ENCODE measurements around the gene RASL10A.

The RASL10A gene

GRCh38 chr22:29335656-29336055, 20.2 kb upstream of the RASL10A start:
- no peak overlapping the region for H3K4ac ChIP-seq (ENCODE audit: low read depth, low read length)
- no peak overlapping the region for H2BK12ac ChIP-seq (ENCODE audit: low read length)
- H2BK5ac ChIP-seq (ENCODE audit: low read depth, low read length, poor library complexity) = no peak overlapping the region
- H2BK120ac ChIP-seq (ENCODE audit: insufficient read depth, low read length, poor library complexity) = no peak overlapping the region
- no peak overlapping the region for H3K18ac ChIP-seq (ENCODE audit: low read length)
- peaks cover 3% of the 10 kb centered on the region for H3K79me1 ChIP-seq (ENCODE audit: low read length)
- H3K4me1 ChIP-seq (ENCODE audit: control insufficient read depth in 1 of 2, insufficient read depth in 2 of 2, low read length in 2 of 2) = peaks cover 10 to 20% of the 10 kb centered on the region in 2 experiments
- H2AFZ ChIP-seq (ENCODE audit: insufficient read depth, low read length, poor library complexity) = no peak overlapping the region
- no peak overlapping the region for H3K27ac ChIP-seq (ENCODE audit: low read depth, low read length)
- no peaks in the 10 kb centered on the region for H3K27me3 ChIP-seq (ENCODE audit: insufficient read depth, low read length)
- no peak overlapping the region for H3K9ac ChIP-seq (ENCODE audit: low read length)
- no peaks in the 10 kb centered on the region for H3K79me2 ChIP-seq (ENCODE audit: control insufficient read depth, insufficient read depth, low read length, poor library complexity)
- H4K8ac ChIP-seq (ENCODE audit: low read depth, low read length) = no peak overlapping the region
- no peak for DNase-seq
- H3K23ac ChIP-seq (ENCODE audit: low read length) = no peak overlapping the region
- H2AK5ac ChIP-seq (ENCODE audit: low read length) = no peak overlapping the region
- no CpG with 5 or more reads among the region's 11 CpGs for WGBS (ENCODE audit: extremely low coverage, insufficient coverage, insufficient read length)
- no peak overlapping the region for H3K4me2 ChIP-seq (ENCODE audit: low read length)
- H3K4me3 ChIP-seq (ENCODE audit: low read depth, low read length) = no peak overlapping the region
- peaks cover 63 to 74% of the 10 kb centered on the region in 2 experiments for H3K36me3 ChIP-seq (ENCODE audit: control insufficient read depth in 1 of 2, insufficient read depth in 2 of 2, low read length in 2 of 2)
- no peaks in the 10 kb centered on the region for H3K9me3 ChIP-seq (ENCODE audit: insufficient read depth, low read depth, low read length)
- H3K14ac ChIP-seq (ENCODE audit: low read length) = no peak overlapping the region
- H4K12ac ChIP-seq (ENCODE audit: low read depth, low read length) = no peak overlapping the region
- H4K91ac ChIP-seq (ENCODE audit: low read depth, low read length) = no peak overlapping the region

- no peaks in the 10 kb centered on the region for H3K9me3 ChIP-seq (ENCODE audit: insufficient read depth, low read depth, low read length)
- H4K8ac ChIP-seq (ENCODE audit: low read depth, low read length) = no peak overlapping the region
- peaks cover 61 to 74% of the 10 kb centered on the region in 2 experiments for H3K36me3 ChIP-seq (ENCODE audit: control insufficient read depth in 1 of 2, insufficient read depth in 2 of 2, low read length in 2 of 2)
- no peak overlapping the region for H2AK5ac ChIP-seq (ENCODE audit: low read length)
- no peak overlapping the region for H3K4me3 ChIP-seq (ENCODE audit: low read depth, low read length)
- H3K14ac ChIP-seq (ENCODE audit: low read length) = no peak overlapping the region
- H3K23ac ChIP-seq (ENCODE audit: low read length) = no peak overlapping the region
- H2BK120ac ChIP-seq (ENCODE audit: insufficient read depth, low read length, poor library complexity) = no peak overlapping the region
- no peaks in the 10 kb centered on the region for H3K79me2 ChIP-seq (ENCODE audit: control insufficient read depth, insufficient read depth, low read length, poor library complexity)
- WGBS (ENCODE audit: extremely low coverage, insufficient coverage, insufficient read length) = no CpG with 5 or more reads among the region's 12 CpGs
- H3K18ac ChIP-seq (ENCODE audit: low read length) = no peak overlapping the region
- no peak overlapping the region for H4K12ac ChIP-seq (ENCODE audit: low read depth, low read length)
- H3K79me1 ChIP-seq (ENCODE audit: low read length) = peaks cover 3% of the 10 kb centered on the region
- H2AFZ ChIP-seq (ENCODE audit: insufficient read depth, low read length, poor library complexity) = no peak overlapping the region
- H3K4me2 ChIP-seq (ENCODE audit: low read length) = no peak overlapping the region
- no peak overlapping the region for H2BK12ac ChIP-seq (ENCODE audit: low read length)
- H4K91ac ChIP-seq (ENCODE audit: low read depth, low read length) = no peak overlapping the region
- no peak overlapping the region for H2BK5ac ChIP-seq (ENCODE audit: low read depth, low read length, poor library complexity)
- H3K9ac ChIP-seq (ENCODE audit: low read length) = no peak overlapping the region
- H3K27ac ChIP-seq (ENCODE audit: low read depth, low read length) = no peak overlapping the region
- peaks cover 9 to 19% of the 10 kb centered on the region in 2 experiments for H3K4me1 ChIP-seq (ENCODE audit: control insufficient read depth in 1 of 2, insufficient read depth in 2 of 2, low read length in 2 of 2)
- H3K4ac ChIP-seq (ENCODE audit: low read depth, low read length) = no peak overlapping the region
- DNase-seq = no peak
- H3K27me3 ChIP-seq (ENCODE audit: insufficient read depth, low read length) = no peaks in the 10 kb centered on the region
Measured at GRCh38 chr22:29334696-29335344, 19.3 kb upstream of the RASL10A start.

- H2BK5ac ChIP-seq (ENCODE audit: low read depth, low read length, poor library complexity) = no peak overlapping the region
- H2AFZ ChIP-seq (ENCODE audit: insufficient read depth, low read length, poor library complexity) = no peak overlapping the region
- H4K12ac ChIP-seq (ENCODE audit: low read depth, low read length) = no peak overlapping the region
- H3K4me3 ChIP-seq (ENCODE audit: low read depth, low read length) = no peak overlapping the region
- H3K4me2 ChIP-seq (ENCODE audit: low read length) = no peak overlapping the region
- no peak overlapping the region for H3K23ac ChIP-seq (ENCODE audit: low read length)
- H3K79me2 ChIP-seq (ENCODE audit: control insufficient read depth, insufficient read depth, low read length, poor library complexity) = no peaks in the 10 kb centered on the region
- H3K27me3 ChIP-seq (ENCODE audit: insufficient read depth, low read length) = no peaks in the 10 kb centered on the region
- no peak overlapping the region for H2BK120ac ChIP-seq (ENCODE audit: insufficient read depth, low read length, poor library complexity)
- H3K79me1 ChIP-seq (ENCODE audit: low read length) = peaks cover 3% of the 10 kb centered on the region
- no peaks in the 10 kb centered on the region for H3K9me3 ChIP-seq (ENCODE audit: insufficient read depth, low read depth, low read length)
- H2BK12ac ChIP-seq (ENCODE audit: low read length) = no peak overlapping the region
- H3K4ac ChIP-seq (ENCODE audit: low read depth, low read length) = no peak overlapping the region
- H4K8ac ChIP-seq (ENCODE audit: low read depth, low read length) = no peak overlapping the region
- H2AK5ac ChIP-seq (ENCODE audit: low read length) = no peak overlapping the region
- H3K14ac ChIP-seq (ENCODE audit: low read length) = no peak overlapping the region
- peaks cover 62 to 74% of the 10 kb centered on the region in 2 experiments for H3K36me3 ChIP-seq (ENCODE audit: control insufficient read depth in 1 of 2, insufficient read depth in 2 of 2, low read length in 2 of 2)
- no peak overlapping the region for H4K91ac ChIP-seq (ENCODE audit: low read depth, low read length)
- H3K18ac ChIP-seq (ENCODE audit: low read length) = no peak overlapping the region
- WGBS (ENCODE audit: extremely low coverage, insufficient coverage, insufficient read length) = no CpG with 5 or more reads among the region's 7 CpGs
- no peak overlapping the region for H3K9ac ChIP-seq (ENCODE audit: low read length)
- DNase-seq = no peak
- peaks cover 9 to 19% of the 10 kb centered on the region in 2 experiments for H3K4me1 ChIP-seq (ENCODE audit: control insufficient read depth in 1 of 2, insufficient read depth in 2 of 2, low read length in 2 of 2)
- H3K27ac ChIP-seq (ENCODE audit: low read depth, low read length) = no peak overlapping the region
Measured at GRCh38 chr22:29334148-29334547, 18.7 kb upstream of the RASL10A start.

GRCh38 chr22:29332886-29333496, 17.5 kb upstream of the RASL10A start:
- Histone ChIP-seq H3K9me3 (ENCODE audit: insufficient read depth, low read depth, low read length) (no peaks in the 10 kb centered on the region), H3K79me1 (ENCODE audit: low read length) (peaks cover 3% of the 10 kb centered on the region), H2BK12ac (ENCODE audit: low read length) (no peak overlapping the region), H3K4me1 (ENCODE audit: control insufficient read depth in 1 of 2, insufficient read depth in 2 of 2, low read length in 2 of 2) (peaks cover 9 to 19% of the 10 kb centered on the region in 2 experiments), H2BK120ac (ENCODE audit: insufficient read depth, low read length, poor library complexity) (no peak overlapping the region), H3K9ac (ENCODE audit: low read length) (no peak overlapping the region), H3K18ac (ENCODE audit: low read length) (no peak overlapping the region), H3K23ac (ENCODE audit: low read length) (no peak overlapping the region), H3K4ac (ENCODE audit: low read depth, low read length) (no peak overlapping the region), H3K36me3 (ENCODE audit: control insufficient read depth in 1 of 2, insufficient read depth in 2 of 2, low read length in 2 of 2) (peaks cover 66 to 74% of the 10 kb centered on the region in 2 experiments), H2BK5ac (ENCODE audit: low read depth, low read length, poor library complexity) (no peak overlapping the region), H3K4me3 (ENCODE audit: low read depth, low read length) (no peak overlapping the region), H3K14ac (ENCODE audit: low read length) (no peak overlapping the region), H4K12ac (ENCODE audit: low read depth, low read length) (no peak overlapping the region), H3K4me2 (ENCODE audit: low read length) (no peak overlapping the region), H3K79me2 (ENCODE audit: control insufficient read depth, insufficient read depth, low read length, poor library complexity) (no peaks in the 10 kb centered on the region), H4K8ac (ENCODE audit: low read depth, low read length) (no peak overlapping the region), H3K27me3 (ENCODE audit: insufficient read depth, low read length) (no peaks in the 10 kb centered on the region), H2AK5ac (ENCODE audit: low read length) (no peak overlapping the region), H4K91ac (ENCODE audit: low read depth, low read length) (no peak overlapping the region), H3K27ac (ENCODE audit: low read depth, low read length) (no peak overlapping the region), H2AFZ (ENCODE audit: insufficient read depth, low read length, poor library complexity) (no peak overlapping the region)
- WGBS (ENCODE audit: extremely low coverage, insufficient coverage, insufficient read length) = no CpG with 5 or more reads among the region's 8 CpGs
- DNase-seq = no peak
